Measurements from ENCODE around the gene SMPD3. TPM values are rescaled to one million over a fixed set of nuclear protein-coding genes. Genes with fewer than 3 reads are reported as not detected.

The SMPD3 gene
- total RNA-seq, 1 donor from 2014 or later: 64.8 TPM

DNA sequence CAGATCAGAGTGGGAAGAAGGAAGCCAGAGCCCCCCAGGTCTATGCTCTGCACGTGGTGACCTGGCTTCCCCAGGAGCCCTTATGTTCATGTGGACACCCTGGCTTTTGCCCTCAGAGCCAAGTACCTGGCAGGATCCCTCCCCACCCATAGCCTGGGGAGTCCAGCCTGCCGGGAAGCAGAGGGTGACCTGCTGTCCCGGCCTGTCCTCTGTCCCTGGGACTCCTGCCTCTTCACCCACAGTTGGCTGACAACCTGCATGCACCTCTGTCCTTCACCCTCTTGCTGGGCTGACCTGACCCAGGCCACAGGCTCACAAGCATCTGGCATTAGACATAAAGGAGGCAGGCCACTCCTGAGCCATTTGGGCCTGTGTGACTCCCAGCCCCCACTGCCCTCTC, 60.2 kb downstream of the SMPD3 start:
- FAIRE-seq (no peak), DNase-seq (ENCODE audit: low spot score in 2 of 2) (no peak)

DNA sequence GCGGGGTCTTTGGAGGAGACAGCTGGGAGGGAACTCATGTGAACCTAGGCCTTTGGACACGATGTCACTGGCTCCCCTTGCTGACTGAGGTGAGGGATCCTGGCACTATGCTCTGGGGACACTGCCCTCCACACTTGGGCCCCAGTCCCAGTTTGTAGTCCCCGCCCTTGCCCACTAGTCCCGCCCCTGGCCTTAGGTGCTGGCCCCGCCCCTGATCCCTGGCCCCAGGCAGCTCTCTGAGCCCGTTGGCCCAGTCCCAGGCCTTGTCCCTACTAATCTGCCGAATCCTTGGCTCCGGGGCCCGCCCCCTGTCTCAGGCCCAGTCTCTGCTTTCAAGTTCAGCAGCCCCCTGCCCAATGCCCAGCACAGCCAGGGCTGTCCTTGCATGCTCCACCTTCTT, 61.0 kb downstream of the SMPD3 start:
- FAIRE-seq: no peak
- no peak for DNase-seq (ENCODE audit: low spot score in 2 of 2)

GRCh38 chr16:68386628-68387027, 61.7 kb downstream of the SMPD3 start:
- FAIRE-seq: no peak
- no peak for DNase-seq (ENCODE audit: low spot score in 2 of 2)

GRCh38 chr16:68385371-68385770, 62.9 kb downstream of the SMPD3 start:
- no peak for DNase-seq (ENCODE audit: low spot score in 2 of 2)
- FAIRE-seq: no peak

- FAIRE-seq (no peak), DNase-seq (ENCODE audit: low spot score in 2 of 2) (no peak)
Observed at GRCh38 chr16:68384288-68385161, 63.8 kb downstream of the SMPD3 start.

DNA sequence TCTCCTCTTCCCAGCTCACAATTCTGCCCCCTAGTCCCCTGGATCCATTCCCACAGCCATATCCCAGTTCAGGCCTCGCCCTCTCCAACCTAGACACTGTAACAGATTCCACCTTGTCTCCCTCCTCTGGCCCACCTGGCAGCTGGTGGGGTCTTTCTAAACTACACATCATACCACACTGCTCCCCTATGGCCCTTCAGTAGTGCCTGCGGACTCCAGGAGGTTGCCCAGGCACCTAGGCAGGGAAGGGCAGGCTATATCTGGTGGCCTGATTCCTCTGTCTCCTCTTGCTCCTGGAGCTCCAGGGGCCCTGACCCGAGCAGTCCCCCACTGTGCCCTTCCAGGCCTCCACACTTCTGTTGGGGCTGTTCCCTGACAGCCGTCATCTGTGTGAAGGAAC, 64.5 kb downstream of the SMPD3 start:
- no peak for DNase-seq (ENCODE audit: low spot score in 2 of 2)
- FAIRE-seq: no peak

DNA sequence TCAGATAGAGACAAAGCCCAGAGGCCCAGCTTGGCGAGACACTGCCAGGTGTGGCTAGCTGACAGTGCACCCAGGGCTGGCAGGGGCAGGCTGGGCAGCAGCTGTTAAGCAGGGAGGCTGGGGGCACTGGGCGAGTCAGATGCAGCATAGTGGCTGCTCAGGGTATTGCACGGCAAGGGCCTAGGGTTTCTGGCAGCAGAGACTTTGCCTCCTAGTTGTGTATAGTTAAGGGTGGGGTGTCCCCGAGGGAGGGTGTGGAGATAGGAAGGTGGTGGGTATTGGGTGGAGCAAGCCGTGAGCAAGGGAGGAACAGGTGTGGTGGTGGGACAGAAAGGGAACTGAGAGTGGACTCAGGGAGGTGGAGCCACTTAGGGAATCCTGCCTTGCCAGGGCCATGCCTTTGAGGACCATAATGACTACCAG, 66.0 kb downstream of the SMPD3 start:
- FAIRE-seq: no peak

GRCh38 chr16:68381363-68381724, 67.0 kb downstream of the SMPD3 start:
- FAIRE-seq: no peak
- DNase-seq (ENCODE audit: low spot score in 2 of 2): no peak

More for the DNA sequence above, 66.0 kb downstream of the SMPD3 start:
- no peak for DNase-seq (ENCODE audit: low spot score in 2 of 2)

DNA sequence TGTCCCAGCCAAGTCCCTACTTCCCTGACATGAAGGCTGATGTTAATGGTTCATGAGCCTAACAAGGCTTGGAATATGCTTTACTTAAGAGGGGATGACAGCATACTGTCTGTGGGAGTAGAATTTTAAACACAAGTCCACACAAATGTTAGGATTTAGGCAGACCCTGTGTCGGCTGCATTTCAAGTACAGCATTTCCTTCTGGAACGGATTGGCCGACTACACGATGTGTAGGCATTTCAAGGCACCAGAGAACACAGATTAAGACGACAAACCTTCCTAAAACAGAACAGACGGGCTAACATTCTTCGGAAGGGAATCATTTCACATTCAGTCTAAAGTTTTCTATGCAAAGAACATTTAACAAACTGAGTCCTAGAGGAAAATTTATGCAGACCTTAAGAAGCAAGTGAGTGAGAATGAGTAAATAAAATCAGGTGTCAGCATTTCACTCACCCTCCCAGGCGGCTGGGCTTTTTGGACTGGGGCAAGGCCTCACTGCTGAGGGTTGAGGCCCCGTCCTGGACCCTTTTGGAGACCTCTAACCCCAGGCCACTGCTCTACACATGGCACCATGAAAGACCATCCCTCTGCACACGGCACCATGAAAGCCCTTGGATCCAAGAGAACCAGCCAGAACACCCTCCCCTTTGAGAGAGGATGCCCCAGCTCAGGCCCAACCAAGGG, 67.5 kb downstream of the SMPD3 start:
- no peak for FAIRE-seq
- no peak for DNase-seq (ENCODE audit: low spot score in 2 of 2)

- no peak for DNase-seq (ENCODE audit: low spot score in 2 of 2)
Observed at GRCh38 chr16:68380348-68380670, 68.0 kb downstream of the SMPD3 start.

GRCh38 chr16:68379472-68380347, 68.6 kb downstream of the SMPD3 start:
- FAIRE-seq (no peak), DNase-seq (ENCODE audit: low spot score in 2 of 2) (no peak)

More at GRCh38 chr16:68380348-68380670, 68.0 kb downstream of the SMPD3 start:
- no peak for FAIRE-seq

- FAIRE-seq: no peak
Observed at GRCh38 chr16:68378436-68379415, 69.6 kb downstream of the SMPD3 start.

GRCh38 chr16:68377667-68378393, 70.5 kb downstream of the SMPD3 start:
- no peak for FAIRE-seq
- DNase-seq (ENCODE audit: low spot score in 2 of 2): no peak

More at GRCh38 chr16:68378436-68379415, 69.6 kb downstream of the SMPD3 start:
- DNase-seq (ENCODE audit: low spot score in 2 of 2): no peak

DNA sequence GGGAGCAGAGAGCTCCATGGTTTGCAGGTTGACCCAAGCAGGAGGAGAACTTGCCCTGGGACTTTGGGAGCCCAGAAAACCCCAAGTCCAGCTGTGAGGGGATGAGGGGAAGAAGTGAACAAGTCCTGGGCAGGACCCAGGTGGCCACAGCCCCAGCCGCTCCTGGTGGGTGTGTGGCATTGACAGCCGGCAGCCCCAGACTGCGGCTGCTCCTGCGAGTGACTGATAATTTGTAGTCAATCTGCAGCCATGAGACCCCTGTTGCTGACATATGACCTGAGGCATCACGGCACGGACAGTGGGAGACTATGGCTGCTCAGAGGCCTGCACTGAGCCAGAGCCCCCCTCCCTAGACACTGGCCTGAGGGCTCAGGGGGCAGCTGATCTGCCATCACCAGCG, 71.1 kb downstream of the SMPD3 start:
- DNase-seq (ENCODE audit: low spot score in 2 of 2) (no peak), FAIRE-seq (no peak)

DNA sequence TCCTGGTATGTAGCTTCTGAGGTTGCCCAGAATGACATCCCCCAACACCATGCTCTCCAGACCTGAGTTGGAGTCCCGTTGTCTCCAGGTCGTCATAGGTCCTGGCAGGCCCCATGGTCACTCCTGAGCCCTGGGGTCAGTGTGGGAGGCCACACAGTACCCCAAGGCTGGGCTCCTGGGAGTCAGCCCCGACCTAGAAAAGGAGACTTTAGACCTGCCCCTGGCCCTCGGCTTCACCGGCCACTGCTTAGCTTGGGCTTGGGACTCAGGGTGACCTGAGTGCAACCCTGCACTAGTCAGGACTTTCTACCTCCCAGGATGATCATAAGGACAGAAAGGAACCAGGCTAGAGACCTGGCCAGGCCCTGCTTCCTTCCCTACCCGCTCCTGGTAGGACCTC, 71.7 kb downstream of the SMPD3 start:
- no peak for DNase-seq (ENCODE audit: low spot score in 2 of 2)
- no peak for FAIRE-seq

DNA sequence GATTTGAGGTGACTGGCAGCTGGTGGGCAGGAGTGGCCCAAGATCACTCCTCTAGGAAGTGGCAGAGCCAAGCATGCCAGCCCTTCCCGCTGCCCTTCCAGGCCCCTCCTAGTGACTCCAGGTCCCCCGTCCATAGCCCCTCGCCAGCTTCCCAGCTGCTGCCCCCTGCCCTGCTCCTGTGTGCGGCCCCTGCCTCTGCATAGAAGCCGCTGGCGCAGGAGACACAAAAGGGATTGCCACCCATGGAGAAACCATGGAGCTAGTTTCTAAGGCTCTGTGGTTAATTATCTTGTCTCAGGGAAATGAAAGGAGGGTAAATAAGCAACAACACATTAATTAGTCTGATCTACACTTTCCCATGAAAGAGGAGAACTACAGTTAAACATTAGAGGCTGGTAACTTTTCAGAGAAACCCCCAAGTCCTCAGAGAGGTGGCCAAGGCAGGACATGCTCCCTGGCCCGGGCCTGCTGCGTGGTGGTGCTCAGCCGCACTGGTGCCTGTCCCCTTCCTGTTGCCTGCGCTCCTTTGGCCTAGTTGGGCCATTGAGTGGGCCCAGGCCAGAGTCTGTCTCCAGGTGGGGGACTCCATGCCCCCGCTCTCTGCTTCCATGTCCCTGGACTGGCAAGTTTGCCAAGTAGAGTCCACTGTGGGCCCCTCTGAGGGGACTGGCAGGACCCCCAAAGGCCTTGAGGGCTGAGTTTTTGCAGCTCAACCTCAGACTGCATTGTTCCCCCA, 72.3 kb downstream of the SMPD3 start:
- DNase-seq (ENCODE audit: low spot score in 2 of 2): no peak

DNA sequence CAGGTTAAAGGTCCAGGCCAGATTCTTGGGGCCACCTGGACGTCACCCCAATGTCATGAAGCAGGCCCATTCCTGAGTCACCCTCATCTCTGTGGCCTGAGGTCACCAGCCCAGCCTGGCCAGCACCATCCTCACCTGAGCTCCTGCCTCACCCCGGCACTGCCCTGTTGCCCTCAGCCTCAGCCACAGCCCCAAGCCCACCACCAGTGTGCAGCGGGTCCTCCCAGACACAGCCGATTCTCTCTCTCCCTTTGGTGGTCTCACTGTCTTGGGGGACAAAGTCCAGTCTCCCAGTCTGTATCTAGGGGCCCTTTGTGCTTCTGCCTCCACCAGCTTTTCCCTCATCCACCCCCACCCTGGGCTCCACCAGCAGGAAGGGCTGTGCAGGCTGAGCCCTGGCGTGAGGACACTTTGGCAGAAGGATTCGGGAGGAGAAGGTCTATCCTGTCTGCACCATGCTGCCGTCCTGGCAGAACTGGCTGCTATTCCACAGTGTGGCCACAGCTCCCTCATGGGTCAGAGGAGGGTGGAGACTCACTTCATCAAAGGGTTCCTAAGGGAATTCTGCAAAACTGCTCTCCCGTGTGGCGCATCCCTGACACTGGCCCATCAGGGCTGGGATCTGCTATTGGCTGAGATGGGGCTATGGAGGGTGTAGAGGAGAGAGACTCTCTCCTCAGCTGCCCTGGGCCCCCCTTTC, 73.2 kb downstream of the SMPD3 start:
- DNase-seq (ENCODE audit: low spot score in 2 of 2): no peak
- no peak for FAIRE-seq

More for the DNA sequence above, 72.3 kb downstream of the SMPD3 start:
- no peak for FAIRE-seq
